ENCODE results near the gene NKX6-1.

GRCh38 chr4:84515075-84515474 lies 16.0 kb upstream of the NKX6-1 start:
- TF ChIP-seq CTCF (IDR thresholded peaks at IDR 0.05; ENCODE audit: poor library complexity, severe bottlenecking) (no peak), EP300 (conservative IDR thresholded peaks at IDR 0.05; ENCODE audit: poor library complexity, severe bottlenecking) (no peak), EZH2 (IDR thresholded peaks at IDR 0.05; ENCODE audit: borderline replicate concordance, insufficient read depth, low read length, poor library complexity, severe bottlenecking) (no peak), TAF1 (IDR thresholded peaks at IDR 0.05; ENCODE audit: low read depth) (no peak), POLR2AphosphoS5 (IDR thresholded peaks at IDR 0.05) (no peak), REST (IDR thresholded peaks at IDR 0.05; ENCODE audit: borderline replicate concordance) (no peak), RAD21 (conservative IDR thresholded peaks at IDR 0.05) (no peak), SMC3 (conservative IDR thresholded peaks at IDR 0.05; ENCODE audit: poor library complexity) (no peak)
